AG09319 (cell line): ENCODE data around the gene LLGL2.

Source experiments
- DNase-seq: peaks from one replicate; pipeline ENCODE4 v3.0.0-alpha.2; 2010; ENCODE audit warnings: low read depth; ENCODE audit errors: extremely low read depth
- TF ChIP-seq, protein P1 (sequence below): IDR thresholded peaks from 2 replicates; pipeline ENCODE4 v1.5.1; 2011; ENCODE audit warnings: low read depth, mild to moderate bottlenecking, inconsistent platforms, low read length, moderate library complexity

The LLGL2 gene

DNA sequence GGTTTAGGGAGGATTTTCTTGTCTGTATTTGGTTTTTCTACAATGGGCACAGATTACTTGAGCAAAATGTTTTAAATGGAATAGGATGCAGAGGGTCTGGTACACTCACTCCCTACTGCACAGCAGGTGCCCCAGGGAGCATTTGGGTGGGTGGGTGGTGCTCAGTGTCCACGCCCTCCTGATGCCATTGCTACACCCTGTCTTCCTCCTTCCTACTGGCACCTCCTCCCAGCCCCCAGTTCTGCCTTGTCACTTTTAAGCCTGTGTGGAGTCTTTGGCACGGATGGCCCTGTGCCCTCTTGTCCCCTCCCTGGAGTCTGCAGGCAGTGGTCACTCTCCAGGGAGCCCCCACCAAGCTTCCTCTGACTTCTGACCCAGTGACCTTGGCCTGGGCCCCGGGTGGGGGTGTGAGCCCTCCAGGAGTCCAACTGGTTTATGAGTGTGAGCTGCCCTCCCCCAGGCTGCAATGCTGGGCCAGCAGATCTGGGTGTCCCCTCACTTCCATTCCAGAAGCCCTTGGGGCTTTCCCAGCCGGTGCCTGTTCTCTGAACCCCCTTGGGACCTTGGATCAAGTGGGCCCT is 15.5 kb downstream of the LLGL2 start:
- TF ChIP-seq, protein P1, sequence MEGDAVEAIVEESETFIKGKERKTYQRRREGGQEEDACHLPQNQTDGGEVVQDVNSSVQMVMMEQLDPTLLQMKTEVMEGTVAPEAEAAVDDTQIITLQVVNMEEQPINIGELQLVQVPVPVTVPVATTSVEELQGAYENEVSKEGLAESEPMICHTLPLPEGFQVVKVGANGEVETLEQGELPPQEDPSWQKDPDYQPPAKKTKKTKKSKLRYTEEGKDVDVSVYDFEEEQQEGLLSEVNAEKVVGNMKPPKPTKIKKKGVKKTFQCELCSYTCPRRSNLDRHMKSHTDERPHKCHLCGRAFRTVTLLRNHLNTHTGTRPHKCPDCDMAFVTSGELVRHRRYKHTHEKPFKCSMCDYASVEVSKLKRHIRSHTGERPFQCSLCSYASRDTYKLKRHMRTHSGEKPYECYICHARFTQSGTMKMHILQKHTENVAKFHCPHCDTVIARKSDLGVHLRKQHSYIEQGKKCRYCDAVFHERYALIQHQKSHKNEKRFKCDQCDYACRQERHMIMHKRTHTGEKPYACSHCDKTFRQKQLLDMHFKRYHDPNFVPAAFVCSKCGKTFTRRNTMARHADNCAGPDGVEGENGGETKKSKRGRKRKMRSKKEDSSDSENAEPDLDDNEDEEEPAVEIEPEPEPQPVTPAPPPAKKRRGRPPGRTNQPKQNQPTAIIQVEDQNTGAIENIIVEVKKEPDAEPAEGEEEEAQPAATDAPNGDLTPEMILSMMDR, result no peak
- no peak for DNase-seq

DNA sequence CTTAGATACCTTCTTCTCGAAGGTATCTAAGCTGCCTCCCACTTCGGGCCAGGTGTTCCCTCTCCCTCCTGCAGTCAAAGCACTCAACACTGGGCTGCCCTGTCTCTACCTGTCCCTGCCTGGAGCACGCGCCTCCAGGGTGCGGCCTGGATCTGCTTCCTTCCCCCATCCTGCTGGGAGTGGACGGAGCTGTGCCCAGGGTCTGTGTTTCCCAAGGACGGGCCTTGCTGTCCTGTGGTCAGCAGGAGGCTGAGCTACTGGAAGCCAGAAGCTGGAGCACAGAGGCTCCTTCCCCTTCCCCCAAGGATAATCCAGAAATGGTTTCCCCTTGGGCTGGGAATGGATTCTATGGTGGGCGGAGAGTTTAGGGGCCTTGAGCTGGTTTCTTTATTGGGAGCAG is 16.7 kb downstream of the LLGL2 start:
- no peak for DNase-seq
- TF ChIP-seq, protein P1, result no peak

DNA sequence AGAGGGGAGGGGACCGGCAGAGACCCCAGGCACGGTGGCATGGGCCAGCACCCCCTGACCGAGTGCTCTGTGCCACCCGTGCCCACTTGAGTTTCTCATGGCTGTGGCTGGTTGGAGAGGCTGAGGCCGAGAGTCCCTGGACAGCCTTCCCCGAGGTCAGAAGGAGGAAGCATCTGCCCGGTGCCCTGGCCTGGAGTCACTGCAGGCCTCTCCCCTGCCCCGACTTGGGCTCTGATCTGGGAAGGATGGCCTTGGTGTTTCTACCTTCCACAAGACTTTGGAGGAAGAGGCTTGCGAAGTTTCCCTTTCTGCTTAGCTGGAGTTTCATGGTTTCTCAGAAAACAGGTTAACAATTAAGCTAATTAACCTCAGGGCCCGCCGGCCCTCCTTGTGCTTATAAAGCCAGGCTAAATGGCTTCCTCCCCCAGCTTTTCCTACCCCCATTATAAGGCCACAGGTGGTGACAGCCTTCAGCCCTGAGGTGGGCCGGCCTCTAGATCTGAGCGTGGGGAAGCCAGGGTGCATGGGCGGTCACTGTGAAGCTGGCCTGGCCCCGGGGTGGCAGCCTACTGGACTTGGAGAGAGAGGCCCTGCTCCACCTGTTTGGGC is 17.3 kb downstream of the LLGL2 start:
- TF ChIP-seq, protein P1, result no peak
- no peak for DNase-seq

DNA sequence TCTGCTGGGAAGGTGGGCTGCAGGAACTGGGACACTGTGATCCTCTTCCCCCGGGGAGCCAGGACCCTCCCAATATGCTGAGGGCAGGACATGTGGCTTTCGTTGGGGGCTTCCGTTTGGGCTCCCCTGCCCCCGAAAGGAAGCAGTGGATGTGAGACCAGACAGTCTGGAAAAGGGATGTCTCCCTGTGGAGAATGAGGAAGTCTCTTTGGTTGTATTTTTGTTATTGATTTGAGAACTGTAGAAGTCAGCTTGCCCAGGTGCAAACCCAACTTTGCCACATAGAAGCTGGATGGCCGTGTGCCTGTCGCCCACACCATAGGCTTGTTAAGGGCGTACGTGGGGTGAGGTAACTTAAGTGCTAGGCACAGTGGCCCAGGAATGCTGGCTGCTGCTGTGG is 18.8 kb downstream of the LLGL2 start:
- TF ChIP-seq, protein P1, result no peak
- DNase-seq, result no peak

DNA sequence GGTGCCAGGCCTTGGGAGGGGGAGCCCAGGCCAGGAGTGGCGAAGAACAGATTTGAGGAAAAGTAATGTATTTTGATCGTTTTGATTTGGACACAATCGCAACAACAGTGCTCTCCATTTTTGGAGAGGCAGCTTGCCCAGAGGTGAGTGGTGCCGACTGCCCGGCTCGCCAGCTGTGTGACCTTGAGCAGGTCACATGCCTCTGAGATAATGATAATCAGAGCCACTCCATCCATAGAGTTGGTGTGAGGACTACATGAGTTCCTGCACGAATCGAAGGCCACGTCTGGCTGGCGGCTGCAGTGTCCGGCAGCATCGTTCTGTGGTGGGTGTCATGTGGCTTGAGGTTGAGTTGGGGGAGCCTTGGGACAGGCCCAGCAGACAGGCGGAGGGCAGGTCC is 20.7 kb downstream of the LLGL2 start:
- TF ChIP-seq, protein P1, result no peak
- DNase-seq, result no peak

DNA sequence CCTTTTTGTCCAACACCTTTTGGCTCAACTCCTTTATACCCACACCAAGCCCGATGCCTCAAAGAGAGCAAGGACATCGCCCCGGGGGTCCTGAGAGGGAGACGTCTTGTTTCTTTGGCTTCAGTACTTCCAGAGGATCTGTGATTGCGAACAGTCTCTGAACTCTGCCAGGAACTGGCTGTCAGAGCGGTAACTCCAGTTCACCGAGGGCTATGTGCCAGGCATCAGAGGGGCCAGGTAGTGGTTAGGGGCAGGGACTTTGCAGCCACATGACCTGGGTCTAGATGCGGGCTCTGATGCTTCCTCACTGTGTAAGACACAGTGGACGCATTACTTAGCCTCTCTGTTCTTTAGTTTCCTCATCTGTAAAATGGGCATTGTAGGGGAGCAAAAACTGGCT is 21.6 kb downstream of the LLGL2 start:
- TF ChIP-seq, protein P1, result no peak
- DNase-seq, result no peak

DNA sequence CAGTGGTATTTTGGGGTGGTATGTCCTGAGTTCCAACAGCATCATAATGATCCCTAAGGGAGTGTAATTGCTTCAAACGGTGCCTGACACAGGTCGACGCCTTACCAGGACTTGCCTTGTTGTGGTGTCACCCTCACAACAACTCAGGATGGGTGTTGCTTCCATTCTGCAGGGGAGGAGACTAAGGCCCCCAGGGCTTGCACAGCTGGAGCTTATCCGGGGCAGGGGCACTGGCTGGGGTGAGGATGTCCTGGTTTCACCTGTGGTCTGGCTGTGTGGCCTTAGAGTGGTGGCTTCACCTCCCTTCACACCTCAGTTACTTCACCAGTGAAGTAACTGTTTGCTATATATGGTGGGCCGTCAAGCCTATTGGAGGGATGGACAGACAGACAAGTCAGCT is 23.3 kb downstream of the LLGL2 start:
- TF ChIP-seq, protein P1, result no peak
- no peak for DNase-seq
